ENCODE data around the gene SLC38A6.

The SLC38A6 gene

GRCh38 chr14:60977847-60978246 lies 3.2 kb upstream of the SLC38A6 start:
- no peak for DNase-seq (ENCODE audit: low read depth in 2 of 2)

- peak; percentile 57 for DNase-seq (ENCODE audit: low read depth in 2 of 2)
Measured at GRCh38 chr14:60981633-60982455, 799 bp downstream of the SLC38A6 start.

DNA sequence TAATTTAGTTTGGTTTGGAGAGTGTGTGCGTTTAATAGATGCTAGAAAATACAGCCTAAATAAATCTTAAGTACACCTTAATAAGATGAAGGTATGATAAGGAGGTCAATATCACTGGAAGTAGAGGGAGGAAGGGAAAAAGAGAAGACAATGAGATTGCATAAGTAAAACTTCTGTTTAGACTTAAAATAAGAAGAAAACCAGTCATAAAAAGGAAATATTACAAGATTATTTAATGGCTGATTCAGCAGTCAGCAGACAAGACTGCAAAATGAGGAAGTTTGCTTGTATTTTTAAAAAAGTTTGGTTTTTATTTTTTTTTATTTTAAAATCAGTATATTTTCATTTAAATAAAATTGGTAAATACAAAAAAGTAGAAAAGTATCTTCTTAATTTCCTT lies 3.2 kb downstream of the SLC38A6 start:
- DNase-seq (ENCODE audit: low read depth in 2 of 2), result no peak

DNA sequence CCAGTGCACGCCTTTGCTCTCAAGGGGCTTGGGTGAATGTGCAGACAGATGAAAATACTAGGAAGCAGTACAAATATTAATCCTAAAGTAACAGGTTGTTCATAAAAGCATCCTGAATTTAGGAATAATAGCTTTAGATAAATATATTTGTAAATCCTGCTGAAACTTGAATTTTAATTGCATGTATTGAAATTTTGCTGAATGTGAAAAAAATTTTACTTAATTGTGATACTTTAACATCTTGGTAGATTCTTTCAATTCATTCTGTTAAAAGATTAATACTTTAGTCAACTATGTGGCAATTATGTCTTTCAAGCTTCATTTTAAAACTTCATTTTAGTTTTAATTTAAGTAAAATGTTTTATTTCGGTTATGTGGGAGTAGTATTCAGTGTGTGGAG lies 5.5 kb downstream of the SLC38A6 start:
- no peak for DNase-seq (ENCODE audit: low read depth in 2 of 2)

DNA sequence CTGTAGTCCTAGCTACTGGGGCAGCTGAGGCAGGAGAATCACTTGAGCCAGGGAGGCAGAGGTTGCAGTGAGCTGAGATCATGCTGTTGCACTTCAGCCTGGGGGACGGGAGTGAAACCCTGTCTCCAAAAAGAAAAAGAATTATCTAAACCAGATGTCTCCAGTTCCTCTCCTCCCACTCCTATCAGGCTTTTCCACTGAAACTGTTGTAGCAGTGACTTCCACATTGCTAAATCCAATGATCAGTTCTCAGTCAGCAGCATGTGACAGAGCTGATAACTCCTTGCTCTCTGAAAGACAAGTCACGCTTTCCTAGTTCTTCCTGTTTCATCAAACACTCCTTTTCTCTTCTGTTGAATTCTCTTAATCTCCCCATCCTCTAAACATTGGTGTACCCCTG lies 8.6 kb downstream of the SLC38A6 start:
- DNase-seq (ENCODE audit: low read depth in 2 of 2), result peak; percentile 14 to 19

DNA sequence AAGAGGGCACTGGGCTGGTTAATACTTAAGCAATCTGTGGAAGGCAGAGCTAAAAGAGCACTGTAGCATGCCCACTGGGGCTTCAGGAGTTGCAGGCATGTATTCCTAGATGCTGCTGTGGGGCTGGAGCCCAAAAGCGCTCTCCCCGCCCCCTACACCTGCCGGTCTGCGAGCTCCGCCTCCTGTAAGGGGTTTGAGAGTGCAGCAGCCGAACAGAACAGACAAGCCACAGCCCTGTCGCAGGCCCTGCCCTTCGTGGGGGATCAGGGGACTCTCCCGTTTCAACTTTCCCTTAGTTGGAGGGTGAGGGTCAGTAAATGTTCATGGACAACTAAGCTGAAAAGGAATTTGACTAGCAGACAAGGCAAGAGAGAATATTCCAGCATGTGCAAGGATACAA lies 17.6 kb downstream of the SLC38A6 start:
- no peak for DNase-seq (ENCODE audit: low read depth in 2 of 2)

DNA sequence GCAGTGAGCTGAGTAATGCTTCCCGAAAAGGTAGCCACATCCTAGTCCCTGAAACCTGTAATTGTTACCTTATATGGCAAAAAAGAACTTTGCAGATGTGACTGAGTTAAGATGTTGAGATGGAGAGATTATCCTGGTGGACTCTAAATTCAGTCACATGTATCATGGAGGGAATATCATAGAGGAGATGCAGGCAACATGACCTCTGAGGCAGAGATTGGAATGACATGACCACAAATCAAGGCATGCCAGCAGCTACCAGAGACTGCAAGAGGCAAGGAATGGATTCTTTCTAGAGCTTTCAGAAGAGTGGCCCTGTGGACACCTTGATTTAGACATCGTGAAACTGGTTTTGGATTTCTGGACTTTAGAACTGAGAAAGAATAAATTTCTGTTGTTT lies 18.5 kb downstream of the SLC38A6 start:
- no peak for DNase-seq (ENCODE audit: low read depth in 2 of 2)

GRCh38 chr14:61003571-61003970 lies 22.5 kb downstream of the SLC38A6 start:
- no peak for DNase-seq (ENCODE audit: low read depth in 2 of 2)

DNA sequence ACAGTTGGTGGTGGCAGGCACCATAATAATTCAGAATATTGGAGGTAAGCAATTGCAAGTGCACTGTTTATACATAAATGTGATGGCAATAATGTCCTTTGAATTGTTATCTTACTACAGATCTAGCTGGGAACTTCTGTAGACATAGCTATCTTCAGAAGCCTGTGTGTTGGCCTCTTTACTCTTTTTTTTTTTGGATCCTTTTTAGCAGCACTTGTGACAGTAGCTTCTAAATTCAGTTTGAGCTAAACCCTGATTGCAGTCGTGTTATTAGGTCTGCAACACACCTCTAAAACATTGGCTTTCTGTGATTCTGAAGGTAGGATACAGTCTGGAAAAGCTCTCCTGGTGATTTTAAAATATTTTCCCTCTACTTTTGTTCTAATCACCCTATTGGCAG lies 38.5 kb downstream of the SLC38A6 start:
- DNase-seq (ENCODE audit: low read depth in 2 of 2), result no peak

DNA sequence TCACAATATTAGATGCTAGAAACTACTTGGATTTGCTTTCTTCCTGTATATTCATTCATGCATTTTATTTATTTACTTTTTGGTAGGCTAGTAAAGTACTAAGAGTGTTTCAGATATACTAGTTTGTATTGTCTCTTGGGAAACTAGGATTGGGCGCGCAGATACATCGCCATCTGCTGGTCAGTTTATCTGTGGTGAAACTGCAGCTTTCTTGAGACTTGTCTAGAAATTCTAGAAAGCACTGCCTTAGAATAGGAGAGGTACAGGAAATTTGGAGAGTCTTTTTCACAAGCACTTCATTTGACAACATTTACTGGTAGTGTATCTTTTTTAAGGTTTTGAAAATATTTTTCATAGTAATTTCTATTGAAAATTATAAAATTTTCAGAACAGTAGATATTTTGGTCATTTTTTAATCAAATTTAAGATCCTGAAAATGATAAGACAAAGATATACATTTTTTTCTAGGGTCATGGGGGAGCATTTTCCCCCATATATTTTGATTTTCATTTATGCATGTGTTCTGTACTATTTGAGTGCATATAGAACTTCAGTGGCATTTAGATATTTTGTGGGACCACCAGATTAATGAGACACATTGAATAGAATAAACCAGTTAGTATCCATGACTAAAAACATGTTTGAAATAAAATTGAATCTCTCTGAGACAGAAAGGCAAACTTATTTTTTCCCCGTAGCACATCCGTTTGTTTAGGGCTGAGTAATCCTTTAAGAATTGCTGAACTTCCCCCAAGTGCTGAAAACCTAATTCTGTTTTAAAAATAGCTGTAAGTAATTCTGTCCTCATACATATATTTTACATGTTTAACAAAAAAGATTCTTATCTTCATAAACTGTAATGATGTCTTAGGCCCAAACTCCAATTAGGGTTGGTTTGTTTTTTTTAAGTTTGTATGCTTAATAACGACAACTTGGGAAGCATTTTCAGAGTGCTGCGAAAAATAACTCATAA lies 44.5 kb downstream of the SLC38A6 start:
- DNase-seq (ENCODE audit: low read depth in 2 of 2), result peak; percentile 57 to 59

GRCh38 chr14:61026526-61026925 lies 45.5 kb downstream of the SLC38A6 start:
- no peak for DNase-seq (ENCODE audit: low read depth in 2 of 2)

DNA sequence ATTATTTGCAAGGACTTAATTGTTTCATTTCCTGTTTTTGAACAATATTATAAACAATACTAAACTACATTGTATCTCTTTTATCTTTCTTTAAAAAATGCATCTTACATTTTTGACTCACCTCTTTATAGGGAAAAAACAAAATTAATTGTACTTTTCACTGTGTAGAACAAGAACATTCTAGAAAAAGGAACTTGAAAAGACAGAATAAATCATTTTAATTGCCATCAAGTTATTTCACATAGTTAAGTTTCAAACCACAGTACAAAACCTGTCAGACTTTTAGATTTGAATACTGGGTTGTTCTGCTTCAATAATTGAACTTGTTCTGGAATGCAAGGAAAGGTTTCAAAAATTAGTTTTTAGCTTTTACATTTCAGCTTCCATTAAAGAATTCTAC lies 50.0 kb downstream of the SLC38A6 start:
- no peak for DNase-seq (ENCODE audit: low read depth in 2 of 2)

GRCh38 chr14:61033054-61033453 lies 52.0 kb downstream of the SLC38A6 start:
- DNase-seq (ENCODE audit: low read depth in 2 of 2), result peak; percentile 71

- no peak for DNase-seq (ENCODE audit: low read depth in 2 of 2)
Measured at GRCh38 chr14:61033855-61034254, 52.8 kb downstream of the SLC38A6 start.

- DNase-seq (ENCODE audit: low read depth in 2 of 2), result no peak
Measured at GRCh38 chr14:61034416-61035120, 53.5 kb downstream of the SLC38A6 start.

DNA sequence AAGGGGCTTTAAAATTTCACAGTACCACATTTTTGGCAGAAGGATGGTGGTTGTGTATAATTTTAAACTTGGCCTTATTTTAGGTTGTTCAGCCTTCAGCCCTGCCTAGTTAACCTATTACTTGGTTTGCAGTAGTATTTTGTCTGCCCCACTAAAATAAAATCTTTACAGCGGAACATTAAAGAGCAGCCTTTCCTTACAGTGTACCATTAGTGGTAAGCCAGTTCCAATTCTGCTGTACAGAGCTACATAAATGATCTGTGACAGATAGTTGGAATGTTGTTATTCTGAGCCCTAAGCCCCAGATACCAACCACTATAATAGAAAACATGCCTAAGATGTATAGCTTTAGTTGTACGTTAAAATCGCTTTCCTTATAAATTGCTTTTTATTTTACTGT lies 56.2 kb downstream of the SLC38A6 start:
- DNase-seq (ENCODE audit: low read depth in 2 of 2), result no peak

DNA sequence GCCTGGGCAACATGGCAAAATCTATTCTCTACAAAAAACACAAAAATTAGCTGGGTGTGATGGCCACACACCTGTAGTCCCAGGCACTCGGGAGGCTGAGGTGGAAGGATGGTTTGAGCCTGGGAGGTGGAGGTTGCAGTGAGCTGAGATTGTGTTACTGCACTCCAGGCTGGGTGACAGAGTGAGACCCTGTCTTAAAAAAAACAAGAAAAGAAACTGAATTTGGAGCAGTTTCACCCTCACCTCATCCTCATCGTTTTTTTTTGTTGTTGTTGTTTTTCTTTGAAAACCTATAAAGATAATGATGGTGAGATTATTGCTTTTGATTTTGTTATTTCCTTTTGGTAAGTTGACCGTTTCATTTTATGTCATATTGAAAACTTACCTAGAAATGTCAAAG lies 60.7 kb downstream of the SLC38A6 start:
- no peak for DNase-seq (ENCODE audit: low read depth in 2 of 2)

GRCh38 chr14:61042220-61042619 lies 61.2 kb downstream of the SLC38A6 start:
- DNase-seq (ENCODE audit: low read depth in 2 of 2), result no peak

GRCh38 chr14:61043506-61043905 lies 62.5 kb downstream of the SLC38A6 start:
- no peak for DNase-seq (ENCODE audit: low read depth in 2 of 2)

- no peak for DNase-seq (ENCODE audit: low read depth in 2 of 2)
Measured at GRCh38 chr14:61047021-61047420, 66.0 kb downstream of the SLC38A6 start.

DNA sequence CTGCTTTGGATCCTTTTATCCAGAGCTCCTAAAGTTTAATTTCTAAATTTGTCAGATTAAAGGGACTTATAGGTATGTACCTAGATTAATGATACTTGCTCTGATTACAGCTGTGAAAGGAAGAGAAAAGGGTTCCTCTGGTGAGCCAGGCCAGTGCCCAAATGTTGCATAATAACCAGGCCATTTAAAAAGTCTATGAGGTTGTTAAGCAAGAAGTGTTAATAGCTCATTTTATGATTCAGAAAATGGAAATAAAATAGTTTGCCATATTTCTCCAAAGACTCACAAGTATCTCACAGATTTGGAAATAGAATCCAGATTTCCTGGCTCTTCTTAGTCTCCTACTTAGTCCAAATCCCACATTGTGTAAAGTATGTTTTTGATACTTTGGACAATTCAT lies 67.6 kb downstream of the SLC38A6 start:
- DNase-seq (ENCODE audit: low read depth in 2 of 2), result peak; percentile 34 to 37

GRCh38 chr14:61050417-61050816 lies 69.4 kb downstream of the SLC38A6 start:
- DNase-seq (ENCODE audit: low read depth in 2 of 2), result no peak
